SK-N-SH (cell line): ENCODE results near the gene SLC35F4.

ENCODE experiments used
- JUND ChIP-seq: IDR thresholded peaks from 2 replicates; pipeline ENCODE4 v1.4.0; 2012
- RCOR1 ChIP-seq: fragments of 150-350 bp; IDR thresholded peaks from 2 replicates; pipeline ENCODE4 v1.6.1; 2017; ENCODE audit warnings: antibody characterized with exemption, low read length
- RXRA ChIP-seq: IDR thresholded peaks from 2 replicates; pipeline ENCODE4 v1.4.0; 2012; ENCODE audit warnings: low read depth, mild to moderate bottlenecking, borderline replicate concordance
- SMC3 ChIP-seq: IDR thresholded peaks from 2 replicates; pipeline ENCODE4 v1.6.1; 2012; ENCODE audit warnings: low read depth, low read length, improper control_type of control experiment
- TF ChIP-seq, protein P1 (sequence below): fragments of 200-600 bp; sonication (generic); IDR thresholded peaks from 2 replicates; pipeline ENCODE4 v1.6.1; 2017; ENCODE audit warnings: antibody characterized with exemption, mild to moderate bottlenecking, moderate library complexity

DNA sequence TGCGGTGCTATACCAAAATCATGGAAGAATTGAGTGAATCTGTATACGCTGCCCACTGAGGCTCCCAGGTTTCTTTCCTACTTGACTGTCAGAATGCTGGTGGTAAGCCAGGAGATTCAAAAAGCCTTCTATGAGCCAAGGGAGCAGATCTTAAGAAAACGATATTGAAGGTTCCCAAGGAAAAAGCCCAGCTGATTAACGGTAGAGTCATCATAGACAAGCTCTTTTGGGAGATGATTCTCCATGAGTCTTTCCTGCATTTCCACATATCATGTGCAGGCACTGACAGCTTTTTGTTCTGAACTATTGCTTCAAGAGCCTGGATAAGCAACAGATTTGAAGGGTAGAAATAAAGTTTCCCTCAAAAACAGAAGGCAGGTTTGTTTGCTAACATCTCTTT, 17.5 kb downstream of the SLC35F4 start:
- no peak for TF ChIP-seq SMC3
- TF ChIP-seq, protein P1, sequence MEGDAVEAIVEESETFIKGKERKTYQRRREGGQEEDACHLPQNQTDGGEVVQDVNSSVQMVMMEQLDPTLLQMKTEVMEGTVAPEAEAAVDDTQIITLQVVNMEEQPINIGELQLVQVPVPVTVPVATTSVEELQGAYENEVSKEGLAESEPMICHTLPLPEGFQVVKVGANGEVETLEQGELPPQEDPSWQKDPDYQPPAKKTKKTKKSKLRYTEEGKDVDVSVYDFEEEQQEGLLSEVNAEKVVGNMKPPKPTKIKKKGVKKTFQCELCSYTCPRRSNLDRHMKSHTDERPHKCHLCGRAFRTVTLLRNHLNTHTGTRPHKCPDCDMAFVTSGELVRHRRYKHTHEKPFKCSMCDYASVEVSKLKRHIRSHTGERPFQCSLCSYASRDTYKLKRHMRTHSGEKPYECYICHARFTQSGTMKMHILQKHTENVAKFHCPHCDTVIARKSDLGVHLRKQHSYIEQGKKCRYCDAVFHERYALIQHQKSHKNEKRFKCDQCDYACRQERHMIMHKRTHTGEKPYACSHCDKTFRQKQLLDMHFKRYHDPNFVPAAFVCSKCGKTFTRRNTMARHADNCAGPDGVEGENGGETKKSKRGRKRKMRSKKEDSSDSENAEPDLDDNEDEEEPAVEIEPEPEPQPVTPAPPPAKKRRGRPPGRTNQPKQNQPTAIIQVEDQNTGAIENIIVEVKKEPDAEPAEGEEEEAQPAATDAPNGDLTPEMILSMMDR: no peak
- no peak for TF ChIP-seq RXRA
- TF ChIP-seq JUND: no peak
- no peak for TF ChIP-seq RCOR1
